Panc1 (cell line): ENCODE data around the gene HHAT. TPM values are rescaled to one million over a fixed set of nuclear protein-coding genes. Genes with fewer than 3 reads are reported as not detected.

Experiments used
- ATAC-seq: fragments of 200-7000 bp; cut with Tn5 transposase; 2 replicates; pipeline ENCODE4 v1.9.1; 2020; ENCODE audit warnings: mild to moderate bottlenecking, moderate library complexity
- BruUV-seq: library from RNA; stranded (reverse); fragments of 400-500 nt; replicated peaks from 2 replicates; lab custom pipeline; 2021; lab: Mats Ljungman, UMichigan
- CTCF ChIA-PET: fragments of 300-600 bp; sonication (Branson Sonifier 250); formaldehyde crosslinking; loops from one replicate; lab custom pipeline; 2022; ENCODE audit warnings: antibody characterized with exemption; lab: Charles Lee
- POLR2A ChIA-PET: fragments of 300-600 bp; sonication (Branson Sonifier 250); formaldehyde crosslinking; loops from one replicate; lab custom pipeline; 2022; ENCODE audit warnings: antibody characterized with exemption; lab: Charles Lee
- DNase-seq: peaks from one replicate; pipeline ENCODE4 v3.0.0-alpha.2; 2010; ENCODE audit warnings: low read depth, low spot score
- H3K27ac ChIP-seq: 2 replicates; pipeline ENCODE4 v1.5.1; 2011; ENCODE audit warnings: mild to moderate bottlenecking, low read length, inconsistent platforms
- H3K27me3 ChIP-seq: fragments of 200-500 bp; sonication (Bioruptor generic); 2 replicates; pipeline ENCODE4 v1.6.0; 2014; ENCODE audit warnings: low read length, inconsistent platforms; ENCODE audit not compliant: control insufficient read depth, insufficient read depth
- H3K36me3 ChIP-seq: fragments of 200-500 bp; sonication (Bioruptor generic); 2 replicates; pipeline ENCODE4 v1.5.1; 2014; ENCODE audit warnings: inconsistent platforms, mild to moderate bottlenecking, low read length, moderate library complexity; ENCODE audit not compliant: control insufficient read depth, insufficient read depth
- H3K4me1 ChIP-seq: 2 replicates; pipeline ENCODE4 v1.5.1; 2011; ENCODE audit warnings: inconsistent platforms, mild to moderate bottlenecking, low read length, moderate library complexity; ENCODE audit not compliant: control insufficient read depth, insufficient read depth
- H3K4me3 ChIP-seq, 2 experiments: 2 replicates each; pipeline ENCODE4 v1.5.1; 2011 to 2012; ENCODE audit warnings: low read depth in 2 of 2, low read length in 2 of 2, mild to moderate bottlenecking in 2 of 2, inconsistent platforms in 1 of 2, moderate library complexity in 1 of 2
- H3K9me3 ChIP-seq: fragments of 200-500 bp; sonication (Bioruptor generic); 2 replicates; pipeline ENCODE4 v1.5.1; 2014; ENCODE audit warnings: low read depth, mild to moderate bottlenecking, inconsistent platforms, low read length, moderate library complexity; ENCODE audit not compliant: control insufficient read depth, insufficient read depth
- CTCF ChIP-seq: fragments of 450-650 bp; IDR thresholded peaks from 2 replicates; pipeline ENCODE4 v1.5.1; 2017; ENCODE audit warnings: mild to moderate bottlenecking
- POLR2AphosphoS5 ChIP-seq: IDR thresholded peaks from 2 replicates; pipeline ENCODE4 v1.6.1; 2012; ENCODE audit warnings: mild to moderate bottlenecking, low read depth, low read length, moderate library complexity
- REST ChIP-seq, 2 experiments: IDR thresholded peaks; 2 replicates each; pipeline ENCODE4 v1.6.1; 2011 to 2012; ENCODE audit warnings: low read depth in 2 of 2, control low read depth in 1 of 2, low read length in 1 of 2, mild to moderate bottlenecking in 1 of 2, moderate library complexity in 1 of 2; ENCODE audit not compliant: insufficient read depth in 1 of 2
- SIN3A ChIP-seq: IDR thresholded peaks from 2 replicates; pipeline ENCODE4 v1.6.1; 2012; ENCODE audit warnings: low read depth, mild to moderate bottlenecking, low read length, moderate library complexity, borderline replicate concordance; ENCODE audit not compliant: insufficient read depth
- TCF7L2 ChIP-seq: IDR thresholded peaks from 2 replicates; pipeline ENCODE4 v1.6.1; 2011; ENCODE audit warnings: mild to moderate bottlenecking, low read depth, low read length, inconsistent platforms
- in situ Hi-C: cut with HindIII; loops from 2 replicates; pipeline ENCODE4 v1.10.0; 2016; ENCODE audit warnings: low sequenced_read_pairs, low pct_unique_long_range_greater_than_20kb
- intact Hi-C: fragments of 100-400 bp; cut with micrococcal nuclease; formaldehyde crosslinking; loops from one replicate; pipeline ENCODE4 v1.10.0; 2022; ENCODE audit not compliant: unreplicated experiment
- total RNA-seq: library from RNA; stranded (reverse); gene quantifications from one replicate; pipeline ENCODE4 v1.2.1, GENCODE V29; 2021; ENCODE audit not compliant: unreplicated experiment

Gene HHAT
- total RNA-seq, 1 experiment from 2014 or later: 2.3 TPM

- TF ChIP-seq CTCF (no peak; the same call in 1 of the 2 replicates), TCF7L2 (no peak), REST (IDR thresholded peaks at IDR 0.05; ENCODE audit: insufficient read depth in 1 of 2, low read depth in 2 of 2, low read length in 1 of 2) (no peak), SIN3A (no peak), POLR2AphosphoS5 (no peak)
- no TSS peak for BruUV-seq
- in situ Hi-C loops (no loop called here), intact Hi-C loops (no loop called here)
- Histone ChIP-seq H3K27ac (no peak overlapping the region), H3K4me3 (no peak overlapping the region), H3K4me1 (no peaks in the 10 kb centered on the region), H3K9me3 (no peaks in the 10 kb centered on the region), H3K36me3 (no peaks in the 10 kb centered on the region), H3K27me3 (no peaks in the 10 kb centered on the region)
- DNase-seq: no peak
- ChIA-PET CTCF (no interaction called here), POLR2A (no interaction called here)
- ATAC-seq: no peak
Measured at GRCh38 chr1:210711825-210712612, 383.3 kb downstream of the HHAT start.

- POLR2A ChIA-PET: interaction anchor here (0.7 kb wide), 1 partner anchor 888 kb away, joined by 6 read pairs; no protein-coding TSS in a partner anchor
- H3K27ac ChIP-seq: no peak overlapping the region
- no TSS peak for BruUV-seq
- in situ Hi-C loops (no loop called here), intact Hi-C loops (no loop called here)
- H3K4me1 ChIP-seq: no peaks in the 10 kb centered on the region
- no peaks in the 10 kb centered on the region for H3K36me3 ChIP-seq
- TF ChIP-seq TCF7L2 (no peak), REST (IDR thresholded peaks at IDR 0.05; ENCODE audit: insufficient read depth in 1 of 2, low read depth in 2 of 2, low read length in 1 of 2) (no peak), SIN3A (no peak), POLR2AphosphoS5 (no peak), CTCF (no peak)
- H3K4me3 ChIP-seq: no peak overlapping the region
- CTCF ChIA-PET: no interaction called here
- no peaks in the 10 kb centered on the region for H3K27me3 ChIP-seq
- ATAC-seq: no peak
- H3K9me3 ChIP-seq: no peaks in the 10 kb centered on the region
- no peak for DNase-seq
Measured at GRCh38 chr1:210715072-210715471, 386.4 kb downstream of the HHAT start.
